Right kidney (tissue), 1 donor: Measurements from ENCODE around the gene ZIC5.
"Not testable (repeated sequence)": the region's sequence is repeated elsewhere in the genome, so short reads cannot be mapped to it uniquely, and the experiment has no call there.

Experiments
- DNase-seq: peaks from one replicate; pipeline ENCODE4 v3.0.0-alpha.2; 2016

The ZIC5 gene

GRCh38 chr13:99959540-99960230 lies 11.9 kb downstream of the ZIC5 start:
- DNase-seq = peak; percentile 73

- DNase-seq = peak; percentile 59
Observed at GRCh38 chr13:99959127-99959539, 12.4 kb downstream of the ZIC5 start.

- peak; percentile 51 for DNase-seq
Observed at GRCh38 chr13:99958406-99959126, 13.0 kb downstream of the ZIC5 start.

- peak; percentile 70 for DNase-seq
Observed at GRCh38 chr13:99956473-99957349, 14.9 kb downstream of the ZIC5 start.

GRCh38 chr13:99955747-99956472 lies 15.7 kb downstream of the ZIC5 start:
- DNase-seq = peak; percentile 66

GRCh38 chr13:99955107-99955746 lies 16.3 kb downstream of the ZIC5 start:
- no peak for DNase-seq

DNA sequence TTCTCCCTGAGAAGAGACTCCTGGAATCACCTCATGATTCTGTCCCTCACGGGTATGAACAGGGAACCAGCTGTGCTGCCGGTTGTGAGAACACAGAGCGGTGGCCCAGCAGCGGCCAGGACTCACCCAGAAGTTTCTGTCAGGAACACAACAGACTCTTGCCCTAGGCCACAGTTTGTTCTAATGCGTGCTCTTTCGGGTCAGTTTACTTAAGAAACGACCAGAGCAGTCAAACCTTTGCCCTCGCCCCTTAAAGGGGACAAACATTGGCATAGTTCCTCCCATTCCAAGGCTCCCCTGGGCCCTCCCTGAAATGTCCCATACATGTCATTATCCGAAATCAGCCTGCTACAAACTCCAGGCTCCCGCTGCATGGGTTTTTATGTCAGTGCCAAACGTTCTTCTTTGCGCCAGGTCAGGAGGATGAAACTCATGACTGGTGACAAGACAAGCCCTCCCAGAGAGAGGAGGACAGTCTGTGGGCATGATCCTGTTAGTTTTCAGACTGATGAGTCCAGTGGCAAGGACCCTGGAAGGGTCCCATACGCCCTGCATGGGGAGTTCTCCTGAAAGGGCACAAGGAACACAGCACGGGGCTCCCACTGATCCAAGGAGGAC lies 18.3 kb downstream of the ZIC5 start:
- no peak for DNase-seq

- DNase-seq = not testable (repeated sequence)
Observed at GRCh38 chr13:99951666-99952065, 19.9 kb downstream of the ZIC5 start.

GRCh38 chr13:99949679-99950413 lies 21.7 kb downstream of the ZIC5 start:
- no peak for DNase-seq

GRCh38 chr13:99948907-99949678 lies 22.5 kb downstream of the ZIC5 start:
- DNase-seq = no peak

- DNase-seq = no peak
Observed at GRCh38 chr13:99948411-99948810, 23.2 kb downstream of the ZIC5 start.

GRCh38 chr13:99947666-99948065 lies 23.9 kb downstream of the ZIC5 start:
- DNase-seq = no peak

DNA sequence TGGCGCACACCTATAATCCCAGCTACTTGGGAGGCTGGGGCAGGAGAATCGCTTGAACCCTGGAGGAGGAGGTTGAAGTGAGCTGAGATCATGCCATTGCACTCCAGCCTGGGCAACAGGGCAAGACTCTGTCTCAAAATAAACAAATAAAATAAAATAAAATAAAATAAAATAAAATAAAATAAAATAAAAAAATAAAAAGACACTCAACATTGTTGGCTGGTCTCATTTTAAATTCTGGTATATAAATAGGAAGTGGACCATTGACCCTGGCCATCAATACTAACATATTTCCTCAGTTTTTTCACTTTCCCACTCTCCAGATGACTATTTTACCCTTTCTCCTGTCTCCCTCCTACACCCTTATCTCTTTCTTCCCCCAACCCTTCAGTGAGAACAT lies 26.1 kb downstream of the ZIC5 start:
- DNase-seq = not testable (repeated sequence)

DNA sequence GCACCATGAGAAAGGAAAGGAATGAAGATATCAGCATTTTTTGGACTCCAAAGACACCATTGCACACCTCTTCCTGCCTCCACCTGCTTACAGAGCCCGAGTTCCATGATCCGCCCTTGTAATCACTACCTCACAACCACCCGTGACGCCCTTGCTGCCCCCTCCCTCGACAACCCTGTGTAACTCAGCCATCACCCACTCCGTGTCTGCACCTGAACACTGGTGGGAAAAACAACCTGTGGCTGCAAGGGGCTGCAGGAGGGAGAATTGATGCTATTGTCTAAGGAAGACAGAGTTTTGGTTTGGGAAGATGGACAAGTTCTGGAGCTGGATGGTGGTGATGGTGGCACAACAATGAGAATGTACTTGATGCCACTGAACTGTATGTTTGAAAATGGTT lies 27.0 kb downstream of the ZIC5 start:
- no peak for DNase-seq

- DNase-seq = no peak
Observed at GRCh38 chr13:99944102-99944501, 27.5 kb downstream of the ZIC5 start.

GRCh38 chr13:99941911-99942310 lies 29.7 kb downstream of the ZIC5 start:
- no peak for DNase-seq

- DNase-seq = no peak
Observed at GRCh38 chr13:99941086-99941485, 30.5 kb downstream of the ZIC5 start.

DNA sequence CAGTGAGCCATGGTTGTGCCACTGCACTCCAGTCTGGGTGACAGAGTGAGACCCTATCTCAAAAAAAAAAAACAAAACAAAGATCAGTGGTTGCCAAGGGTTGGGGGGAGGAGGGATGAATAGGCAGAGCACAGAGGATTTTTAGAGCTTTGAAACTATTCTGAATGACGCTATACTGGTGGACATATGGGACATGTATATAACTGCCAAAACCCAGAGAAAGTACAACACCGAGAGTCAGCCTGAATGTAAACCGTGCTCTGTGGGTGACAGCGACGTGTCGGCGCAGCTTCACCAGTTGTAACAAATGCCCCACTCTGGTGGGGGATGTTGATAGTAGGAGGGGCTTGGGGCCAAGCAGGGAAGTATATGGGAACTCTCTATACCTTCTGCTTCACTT lies 32.9 kb downstream of the ZIC5 start:
- DNase-seq = no peak

DNA sequence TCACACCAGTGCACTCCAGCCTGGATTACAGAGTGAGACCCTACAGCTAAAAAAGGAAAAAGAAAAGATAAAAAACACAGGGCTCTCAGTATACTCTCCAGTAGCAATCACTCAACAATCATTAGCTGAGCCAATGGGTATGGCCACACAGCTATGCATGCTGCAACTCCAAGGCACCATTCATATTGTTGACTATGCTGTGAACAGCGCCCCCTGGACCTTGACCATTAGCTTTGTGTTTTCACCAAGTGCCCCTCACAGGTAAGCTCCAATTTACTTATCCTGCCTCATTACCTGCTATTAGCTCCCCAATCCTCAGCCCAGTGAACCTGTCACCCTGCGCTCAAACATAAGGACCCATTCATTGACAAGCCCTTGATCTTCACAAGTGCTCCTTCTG lies 35.8 kb downstream of the ZIC5 start:
- no peak for DNase-seq

DNA sequence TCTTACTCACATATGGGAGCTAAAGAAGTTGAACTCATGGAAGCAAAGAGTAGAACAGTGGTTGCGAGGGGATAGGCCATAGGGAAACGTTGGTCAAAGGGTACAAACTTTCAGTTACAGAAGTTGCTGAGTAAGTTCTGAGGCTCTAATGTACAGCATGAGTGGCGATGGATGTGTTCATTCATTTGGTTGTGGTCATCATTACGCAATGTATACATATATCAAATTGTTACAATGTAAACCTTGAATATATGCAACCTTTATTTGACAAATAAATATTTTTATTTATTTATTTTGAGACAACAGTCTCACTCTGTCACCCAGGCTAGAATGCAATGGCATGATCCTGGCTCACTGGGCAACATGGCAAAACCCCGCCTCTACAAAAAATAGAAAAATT lies 38.7 kb downstream of the ZIC5 start:
- no peak for DNase-seq
